Measurements from ENCODE around the gene ATP2B2. TPM values are rescaled to one million over a fixed set of nuclear protein-coding genes. Genes with fewer than 3 reads are reported as not detected.
A peak's percentile ranks its signal among the peaks of the same experiment; 100 is the strongest.

The ATP2B2 gene
- total and polyA plus RNA-seq, 8 donors = 0.01 to 0.18 (median 0.06) TPM; not detected in 1

DNA sequence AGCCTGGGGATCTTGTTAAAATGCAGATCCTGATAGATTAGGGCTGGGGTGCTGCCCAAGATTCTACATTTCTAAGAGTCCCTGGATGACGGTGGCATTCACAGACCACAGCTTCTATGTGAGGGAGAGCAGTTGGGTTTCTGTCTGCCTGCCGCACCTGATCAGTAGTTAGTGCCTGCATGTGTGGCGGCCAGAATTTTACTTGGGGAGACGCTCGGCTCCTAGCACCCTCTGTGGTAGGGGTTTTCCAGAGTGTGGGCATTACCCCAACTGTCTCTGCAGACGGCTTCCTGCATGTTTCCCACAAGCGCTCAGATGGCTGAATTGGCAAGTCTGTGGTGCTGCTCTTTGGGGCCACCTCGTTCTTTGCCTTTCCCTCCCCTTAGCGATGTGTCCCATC lies 220.9 kb downstream of the ATP2B2 start:
- no peaks in the 10 kb centered on the region for H3K27me3 ChIP-seq
- ATAC-seq (no peak), DNase-seq (no peak)
- no peaks in the 10 kb centered on the region for H3K9me3 ChIP-seq
- TF ChIP-seq, protein P1, sequence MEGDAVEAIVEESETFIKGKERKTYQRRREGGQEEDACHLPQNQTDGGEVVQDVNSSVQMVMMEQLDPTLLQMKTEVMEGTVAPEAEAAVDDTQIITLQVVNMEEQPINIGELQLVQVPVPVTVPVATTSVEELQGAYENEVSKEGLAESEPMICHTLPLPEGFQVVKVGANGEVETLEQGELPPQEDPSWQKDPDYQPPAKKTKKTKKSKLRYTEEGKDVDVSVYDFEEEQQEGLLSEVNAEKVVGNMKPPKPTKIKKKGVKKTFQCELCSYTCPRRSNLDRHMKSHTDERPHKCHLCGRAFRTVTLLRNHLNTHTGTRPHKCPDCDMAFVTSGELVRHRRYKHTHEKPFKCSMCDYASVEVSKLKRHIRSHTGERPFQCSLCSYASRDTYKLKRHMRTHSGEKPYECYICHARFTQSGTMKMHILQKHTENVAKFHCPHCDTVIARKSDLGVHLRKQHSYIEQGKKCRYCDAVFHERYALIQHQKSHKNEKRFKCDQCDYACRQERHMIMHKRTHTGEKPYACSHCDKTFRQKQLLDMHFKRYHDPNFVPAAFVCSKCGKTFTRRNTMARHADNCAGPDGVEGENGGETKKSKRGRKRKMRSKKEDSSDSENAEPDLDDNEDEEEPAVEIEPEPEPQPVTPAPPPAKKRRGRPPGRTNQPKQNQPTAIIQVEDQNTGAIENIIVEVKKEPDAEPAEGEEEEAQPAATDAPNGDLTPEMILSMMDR (IDR thresholded peaks at IDR 0.05) = no peak
- H3K36me3 ChIP-seq = peaks cover 0 to 86% of the 10 kb centered on the region in 2 donors
- H3K4me1 ChIP-seq = peaks cover 0 to 12% of the 10 kb centered on the region in 2 donors
- H3K27ac ChIP-seq = no peak overlapping the region
- intact Hi-C loops (cut with DNase I) = no loop called here
- H3K4me3 ChIP-seq = no peak overlapping the region

DNA sequence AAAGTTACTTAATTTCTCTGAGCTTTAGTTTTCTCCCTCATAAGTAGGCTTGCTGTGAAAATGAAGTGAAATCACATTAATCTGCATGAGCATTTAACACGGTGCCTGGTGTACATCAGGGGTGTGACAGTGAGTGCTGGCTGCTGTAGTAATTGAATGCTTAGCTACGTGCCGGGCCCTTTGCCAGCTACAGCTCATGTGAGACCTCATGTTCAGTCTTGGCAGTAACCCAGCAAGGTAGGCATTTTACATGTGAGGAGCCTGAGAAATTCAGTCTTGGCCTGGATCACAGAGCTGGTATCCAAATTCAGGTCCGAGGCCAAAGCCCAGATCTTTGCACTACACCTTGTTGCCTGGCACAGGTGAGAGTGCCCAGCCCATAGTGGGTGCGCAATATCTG lies 221.7 kb downstream of the ATP2B2 start:
- intact Hi-C loops (cut with DNase I) = no loop called here
- peak; percentile 37 for ATAC-seq
- DNase-seq = peak in 2 of 4 donors; percentile 27 to 76
- Histone ChIP-seq H3K4me3 (no peak overlapping the region), H3K9me3 (no peaks in the 10 kb centered on the region), H3K36me3 (peaks cover 0 to 86% of the 10 kb centered on the region in 2 donors), H3K27ac (no peak overlapping the region), H3K27me3 (no peaks in the 10 kb centered on the region), H3K4me1 (peaks cover 0 to 12% of the 10 kb centered on the region in 2 donors)
- TF ChIP-seq, protein P1 (IDR thresholded peaks at IDR 0.05) = no peak

DNA sequence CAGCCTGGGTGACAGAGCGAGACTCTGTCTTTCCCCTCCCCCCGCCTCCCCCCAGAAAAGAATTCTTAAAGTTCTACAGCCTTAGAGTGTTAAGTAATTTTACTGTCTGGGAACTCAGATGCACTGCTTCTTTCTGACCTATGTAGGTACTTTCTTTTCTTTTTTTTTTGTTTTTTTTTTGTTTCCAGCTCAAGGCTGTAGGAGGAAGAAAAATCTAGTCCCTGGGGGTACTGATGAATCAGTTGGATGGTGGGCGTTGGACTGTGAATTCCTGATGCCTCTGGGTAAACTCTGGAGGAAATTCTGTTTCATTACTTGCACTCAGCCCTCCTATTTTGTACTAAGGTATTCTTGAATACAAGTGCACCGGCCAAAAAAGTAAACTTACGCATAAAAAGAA lies 223.4 kb downstream of the ATP2B2 start:
- Histone ChIP-seq H3K27ac (no peak overlapping the region), H3K4me3 (no peak overlapping the region), H3K27me3 (no peaks in the 10 kb centered on the region), H3K4me1 (peaks cover 0 to 12% of the 10 kb centered on the region in 2 donors), H3K36me3 (peaks cover 0 to 86% of the 10 kb centered on the region in 2 donors), H3K9me3 (no peaks in the 10 kb centered on the region)
- TF ChIP-seq, protein P1 (IDR thresholded peaks at IDR 0.05) = no peak
- no peak for DNase-seq
- intact Hi-C loops (cut with DNase I) = no loop called here
- ATAC-seq = no peak

DNA sequence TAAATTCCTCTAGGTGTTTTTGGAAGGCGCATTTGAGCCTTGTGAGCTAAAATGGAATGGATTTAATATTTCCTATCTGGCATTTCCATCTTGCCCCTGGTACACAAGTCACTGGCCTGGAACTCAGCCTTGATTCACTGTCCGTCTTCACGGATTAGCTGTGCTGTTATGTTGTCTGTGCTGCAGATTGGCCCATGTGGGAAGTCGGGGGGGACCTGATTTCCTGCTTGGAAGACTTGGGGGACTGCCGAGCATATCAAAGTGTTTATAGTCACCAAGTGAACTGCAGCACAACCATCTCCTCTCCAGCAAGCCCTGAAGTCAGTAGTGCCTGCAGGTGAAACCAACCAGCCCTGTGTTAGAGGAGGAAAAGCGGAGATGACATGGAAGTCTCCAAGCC lies 224.8 kb downstream of the ATP2B2 start:
- TF ChIP-seq, protein P1 (IDR thresholded peaks at IDR 0.05) = no peak
- intact Hi-C loops (cut with DNase I) = no loop called here
- peaks cover 0 to 11% of the 10 kb centered on the region in 2 donors for H3K4me1 ChIP-seq
- no peak for ATAC-seq
- no peaks in the 10 kb centered on the region for H3K9me3 ChIP-seq
- no peak overlapping the region for H3K4me3 ChIP-seq
- DNase-seq = no peak
- H3K36me3 ChIP-seq = peaks cover 0 to 86% of the 10 kb centered on the region in 2 donors
- no peaks in the 10 kb centered on the region for H3K27me3 ChIP-seq
- H3K27ac ChIP-seq = no peak overlapping the region

DNA sequence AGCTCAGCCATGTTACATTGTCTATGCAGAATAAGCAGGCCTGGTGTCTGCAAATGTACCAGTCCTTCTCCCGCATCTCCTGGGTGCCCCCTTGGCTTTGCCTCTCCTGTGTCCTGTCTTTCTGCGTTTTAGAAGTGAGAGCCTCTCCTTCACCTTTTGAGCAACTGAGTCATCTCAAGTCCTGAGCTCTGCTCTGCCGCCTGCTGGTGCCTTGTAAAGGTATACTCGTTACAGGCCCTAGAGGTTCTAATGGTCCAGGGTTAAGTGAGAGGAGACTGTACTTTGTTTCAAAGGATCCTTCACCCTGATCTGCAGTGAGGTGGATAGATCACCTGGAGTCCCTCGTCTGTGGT lies 225.2 kb downstream of the ATP2B2 start:
- H3K4me1 ChIP-seq = peaks cover 0 to 11% of the 10 kb centered on the region in 2 donors
- no peak overlapping the region for H3K4me3 ChIP-seq
- ATAC-seq (no peak), DNase-seq (no peak)
- H3K9me3 ChIP-seq = no peaks in the 10 kb centered on the region
- no peaks in the 10 kb centered on the region for H3K27me3 ChIP-seq
- H3K36me3 ChIP-seq = peaks cover 0 to 87% of the 10 kb centered on the region in 2 donors
- intact Hi-C loops (cut with DNase I) = no loop called here
- H3K27ac ChIP-seq = no peak overlapping the region
- TF ChIP-seq, protein P1 (IDR thresholded peaks at IDR 0.05) = no peak

All from left lung (tissue), 10 donors.